NCI-H2171 treated with DMSO at 0.1 percent for 48 hours (cell line): ENCODE results near the gene CCDC170.
A peak's percentile ranks its signal among the peaks of the same experiment; 100 is the strongest.
"Not testable (repeated sequence)": the region's sequence is repeated elsewhere in the genome, so short reads cannot be mapped to it uniquely, and the experiment has no call there.

Source experiments
- DNase-seq: peaks from one replicate; lab custom pipeline; 2025; lab: John Stamatoyannopoulos, UW

CCDC170 gene

DNA sequence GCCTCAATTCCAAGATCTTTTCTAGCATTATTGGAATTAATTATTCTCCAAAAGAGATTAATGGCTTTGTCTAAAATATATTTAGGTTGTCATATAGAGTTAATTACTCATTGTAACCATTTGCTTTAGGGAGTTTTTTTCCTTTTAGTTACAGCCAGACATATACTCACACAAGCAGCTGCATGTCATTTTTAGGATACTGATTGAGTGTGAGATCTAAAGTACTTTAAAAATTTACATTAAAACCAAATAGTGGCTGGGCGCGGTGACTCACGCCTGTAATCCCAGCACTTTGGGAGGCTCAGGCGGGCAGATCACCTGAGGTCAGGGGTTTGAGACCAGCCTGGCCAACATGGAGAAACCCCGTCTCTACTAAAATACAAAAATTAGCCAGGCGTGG lies 51.1 kb downstream of the CCDC170 start:
- not testable (repeated sequence) for DNase-seq

DNA sequence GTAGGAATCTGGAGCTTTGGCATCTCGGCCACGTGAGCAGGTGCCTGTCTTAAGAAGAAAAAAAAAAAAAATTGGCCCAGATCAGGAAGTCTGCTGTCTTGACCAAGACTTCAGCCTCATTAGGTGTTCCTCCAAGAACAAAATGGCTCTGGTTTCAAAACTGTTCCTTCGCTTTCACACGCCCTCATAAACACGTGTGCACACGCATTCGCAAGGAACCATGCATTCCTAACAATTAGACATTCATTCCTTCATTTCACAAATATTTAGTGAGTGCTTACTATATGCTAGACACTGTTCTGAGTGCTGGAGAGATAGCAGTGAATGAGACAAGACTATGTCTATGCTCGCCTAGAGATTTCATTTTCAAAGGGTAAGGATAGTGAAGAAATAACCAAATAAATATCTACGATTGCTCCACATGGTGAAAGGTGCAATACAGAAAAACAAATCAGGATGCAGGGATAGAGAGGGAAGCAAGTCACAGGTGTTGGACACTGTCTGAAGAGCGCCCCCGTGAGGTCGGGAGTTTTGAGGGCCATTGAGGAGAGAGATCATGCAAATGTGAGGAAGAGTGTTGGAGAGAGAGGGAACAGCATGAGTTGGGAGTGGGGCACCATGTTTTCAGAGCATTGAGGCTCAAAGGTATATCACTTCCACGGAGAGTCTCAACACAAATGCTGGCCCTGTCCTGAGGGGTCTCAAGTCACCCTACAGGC lies 53.3 kb downstream of the CCDC170 start:
- DNase-seq = no peak

DNA sequence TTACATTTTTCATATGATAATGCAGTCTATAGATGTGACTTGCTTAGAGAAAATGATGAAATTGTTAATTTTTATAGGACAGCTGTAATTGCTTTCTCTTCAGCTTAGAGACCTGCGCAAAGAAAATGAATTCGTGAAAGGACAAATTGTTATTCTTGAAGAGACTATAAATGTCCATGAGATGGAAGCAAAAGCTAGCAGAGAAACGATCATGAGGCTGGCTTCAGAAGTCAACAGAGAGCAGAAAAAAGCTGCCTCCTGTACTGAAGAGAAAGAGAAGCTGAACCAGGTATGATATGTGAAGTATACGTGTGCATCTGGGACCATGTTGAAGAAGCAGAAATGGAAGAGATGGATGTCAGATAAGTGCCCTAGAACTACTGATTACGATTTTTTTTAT lies 54.4 kb downstream of the CCDC170 start:
- no peak for DNase-seq

DNA sequence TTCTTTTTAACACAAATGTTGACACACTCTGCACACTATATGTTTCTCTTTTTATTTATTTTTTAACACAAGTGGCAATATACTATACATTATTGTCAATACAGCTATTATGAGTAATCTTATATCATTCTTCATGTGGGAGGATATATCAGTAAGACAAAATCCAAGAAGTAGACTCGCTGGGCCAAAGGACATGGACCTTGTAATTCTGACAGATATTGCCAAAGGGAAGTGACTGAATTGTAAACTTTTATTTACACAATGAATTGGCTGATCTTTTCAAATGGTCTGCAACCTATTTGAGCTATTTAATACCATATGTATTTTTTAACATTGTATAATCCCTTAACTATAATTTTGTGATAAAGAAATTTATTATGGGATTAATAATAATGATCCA lies 56.0 kb downstream of the CCDC170 start:
- no peak for DNase-seq

DNA sequence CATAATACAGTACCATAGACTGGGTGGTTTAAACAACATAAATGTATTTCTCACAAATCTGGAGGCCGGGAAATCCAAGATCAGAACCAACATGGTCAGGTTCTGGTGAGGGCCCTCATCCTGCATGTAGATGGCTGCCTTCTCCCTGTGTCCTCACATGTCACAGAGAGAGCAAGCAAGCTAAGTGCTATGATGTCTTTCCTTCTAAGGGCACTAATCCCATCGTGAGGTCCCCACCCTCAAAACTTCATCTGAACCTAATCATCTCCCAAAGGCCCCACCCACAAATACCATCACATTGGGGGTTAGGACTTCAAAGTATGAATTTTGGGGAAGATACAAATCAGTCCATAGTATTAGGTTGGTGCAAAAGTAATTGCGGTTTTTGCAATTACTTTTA lies 56.8 kb downstream of the CCDC170 start:
- DNase-seq = no peak

DNA sequence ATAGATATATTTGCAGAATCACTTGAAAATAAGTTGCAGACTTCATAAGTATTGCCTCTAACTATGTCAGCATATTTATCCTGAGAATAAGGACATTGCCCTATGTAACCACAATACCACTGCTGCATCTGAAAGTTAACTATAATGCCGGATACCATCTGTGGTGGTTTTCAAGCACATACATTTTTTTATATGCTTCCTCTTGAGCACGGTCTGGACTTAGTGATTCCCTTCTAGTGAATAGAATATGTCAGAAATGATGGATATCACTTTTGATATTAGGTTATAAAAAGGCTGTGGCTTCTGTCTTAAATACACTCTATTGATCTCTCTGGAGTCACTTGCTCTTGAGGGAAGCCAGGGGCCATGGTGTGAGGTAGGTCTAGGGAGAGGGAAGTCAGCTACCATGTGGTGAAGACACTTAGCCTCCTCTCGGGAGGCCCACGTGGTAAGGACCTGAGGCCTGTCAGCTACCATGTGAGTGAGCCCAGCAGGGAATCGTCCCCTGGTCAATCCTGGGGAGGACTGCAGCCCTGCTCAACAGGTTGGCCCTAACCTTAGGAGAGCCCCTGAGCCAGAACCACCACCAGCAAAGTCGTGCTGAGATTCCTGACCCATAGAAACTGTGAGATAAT lies 57.5 kb downstream of the CCDC170 start:
- DNase-seq = no peak

DNA sequence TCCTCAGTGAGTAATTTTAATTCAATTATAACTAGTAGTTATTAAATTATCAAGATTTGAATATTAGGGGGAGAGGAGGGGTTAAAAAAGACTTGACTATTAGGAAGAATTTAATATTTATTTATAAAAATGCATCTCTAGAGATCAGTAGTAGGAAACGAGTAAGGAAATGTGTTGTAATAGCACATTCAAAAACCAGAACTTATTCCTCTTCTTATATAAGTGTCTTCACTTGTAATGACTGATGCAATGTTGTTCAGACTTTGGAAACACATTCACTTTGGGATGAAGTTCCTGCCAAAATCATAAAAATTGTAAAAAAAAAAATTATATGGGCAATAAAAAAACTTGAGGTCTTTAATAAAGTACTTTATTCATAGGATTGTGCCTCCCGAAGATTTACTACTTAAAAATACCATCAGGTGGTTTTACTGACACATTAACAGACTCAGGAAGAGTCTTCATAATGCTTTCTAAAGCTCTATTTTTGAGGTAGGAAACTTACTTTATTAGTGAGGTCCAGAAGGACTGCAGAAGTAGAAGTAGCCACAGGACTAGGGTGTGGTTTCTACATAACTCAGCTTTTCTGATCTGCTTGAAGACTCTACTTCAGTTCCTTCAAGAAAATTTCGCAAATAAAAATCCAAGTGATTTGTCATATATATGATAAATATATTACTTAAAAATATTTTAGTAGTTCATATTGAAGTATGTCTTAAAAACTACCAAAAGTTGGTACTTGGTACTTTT lies 59.8 kb downstream of the CCDC170 start:
- DNase-seq = no peak

DNA sequence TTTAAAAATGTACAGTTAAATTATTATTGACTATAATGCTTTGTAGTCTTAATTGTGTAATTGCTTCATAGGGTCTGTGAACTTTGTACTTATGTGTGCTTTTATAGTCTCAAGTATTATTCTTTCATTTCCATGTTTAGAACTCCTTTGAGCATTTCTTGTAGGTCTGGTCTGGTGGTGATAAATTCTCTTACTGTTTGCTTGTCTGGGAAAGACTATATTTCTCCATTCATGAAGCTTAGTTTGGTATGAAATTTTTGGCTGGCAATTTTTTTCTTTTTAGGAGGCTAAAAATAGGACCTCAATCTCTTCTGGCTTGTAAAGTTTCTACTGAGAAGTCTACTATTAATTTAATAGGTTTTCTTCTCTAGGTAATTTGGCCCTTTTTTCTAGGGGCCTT lies 67.4 kb downstream of the CCDC170 start:
- no peak for DNase-seq

DNA sequence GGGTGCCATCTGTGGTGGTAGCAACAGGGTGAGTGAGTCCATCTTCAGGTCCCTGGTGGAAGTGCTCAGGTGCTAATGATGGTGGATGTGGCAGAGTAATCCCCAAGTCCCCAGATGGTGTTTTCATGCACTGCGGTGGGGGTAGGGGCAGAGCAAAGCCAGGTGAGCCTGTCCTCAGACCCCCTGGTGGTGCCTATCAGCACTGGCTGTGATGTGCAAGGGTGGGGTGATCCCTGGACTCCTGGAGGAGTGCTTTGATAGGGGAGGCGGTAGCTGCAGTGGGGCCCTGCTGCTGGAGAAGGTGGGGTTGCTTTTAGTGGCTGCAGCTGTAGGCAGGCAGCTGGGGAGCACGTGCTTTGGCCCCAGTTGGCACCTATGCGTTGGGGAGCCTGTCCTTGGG lies 70.8 kb downstream of the CCDC170 start:
- DNase-seq = no peak

DNA sequence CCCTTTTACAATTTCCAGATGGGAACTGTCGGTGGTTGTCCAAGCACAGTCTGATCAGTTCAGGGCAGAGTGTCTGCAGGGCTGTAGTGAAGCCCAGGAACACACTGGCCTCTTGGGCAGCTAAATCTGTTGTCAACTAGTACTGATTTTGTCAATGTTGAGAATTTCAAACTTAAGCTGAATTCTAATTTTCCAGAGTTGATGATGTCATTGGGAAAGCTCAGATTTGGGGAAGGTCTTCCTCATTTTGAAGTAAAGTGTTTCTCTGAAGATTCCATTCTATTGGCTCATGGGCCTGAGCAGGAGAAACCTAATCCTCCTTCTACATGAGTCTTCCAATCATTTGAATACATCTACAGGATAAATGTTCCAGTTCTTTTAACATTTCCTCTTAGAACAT lies 72.1 kb downstream of the CCDC170 start:
- DNase-seq = no peak

DNA sequence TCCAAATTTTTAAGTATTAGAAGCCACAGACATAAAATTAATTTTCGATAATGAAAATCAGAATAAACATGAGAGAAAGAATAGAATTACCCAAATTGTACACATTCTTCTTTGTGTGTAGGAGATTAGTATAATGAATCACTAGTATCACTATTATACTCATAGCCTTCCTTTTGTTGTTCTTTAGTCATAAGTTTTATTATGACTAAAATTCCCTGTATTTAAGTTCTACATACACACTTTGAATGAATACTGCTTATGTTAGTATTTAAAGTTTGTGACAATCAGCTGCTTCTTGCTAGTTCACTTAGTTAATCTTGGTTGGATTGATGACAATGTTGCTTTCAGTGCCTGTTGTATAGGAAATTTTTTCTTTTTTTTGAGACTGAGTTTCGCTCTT lies 72.7 kb downstream of the CCDC170 start:
- no peak for DNase-seq

DNA sequence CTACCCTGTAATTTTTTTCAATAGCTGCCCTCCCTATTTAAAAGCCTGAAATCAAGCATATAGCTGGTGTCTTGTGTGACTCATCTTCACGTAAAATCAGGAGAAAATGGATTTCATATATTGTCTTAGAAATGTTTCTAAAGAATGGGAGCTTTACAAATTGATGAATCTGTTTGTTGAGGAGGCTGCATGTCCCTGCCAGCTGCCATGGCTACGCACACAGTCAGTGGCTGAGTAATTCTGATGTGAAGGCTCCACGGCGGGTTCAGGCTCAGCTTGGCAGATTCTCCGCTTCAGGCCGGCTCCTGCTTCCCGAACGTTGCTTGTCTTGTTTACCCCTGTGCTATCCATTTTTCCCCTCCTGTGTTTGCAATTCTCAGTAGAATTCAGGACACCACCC lies 82.8 kb downstream of the CCDC170 start:
- no peak for DNase-seq

DNA sequence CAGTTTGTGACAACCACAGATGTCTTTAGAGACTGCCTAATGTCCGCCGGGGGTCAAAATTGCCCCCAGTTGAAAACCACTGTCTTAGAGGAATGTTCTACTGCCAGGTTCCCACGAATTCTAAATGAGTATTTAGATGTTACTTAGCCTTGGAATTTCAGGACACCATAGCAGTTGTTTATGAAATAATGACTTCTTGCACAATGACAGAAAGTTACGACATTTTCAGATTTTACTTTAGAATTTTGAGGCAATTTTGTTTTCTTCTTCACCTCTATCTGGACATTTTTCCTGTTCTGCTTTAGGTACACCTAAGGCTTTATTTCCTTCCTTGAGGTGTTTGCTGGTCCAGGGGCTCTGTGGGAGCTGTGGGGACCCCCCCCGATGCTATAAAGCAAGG lies 83.4 kb downstream of the CCDC170 start:
- no peak for DNase-seq

DNA sequence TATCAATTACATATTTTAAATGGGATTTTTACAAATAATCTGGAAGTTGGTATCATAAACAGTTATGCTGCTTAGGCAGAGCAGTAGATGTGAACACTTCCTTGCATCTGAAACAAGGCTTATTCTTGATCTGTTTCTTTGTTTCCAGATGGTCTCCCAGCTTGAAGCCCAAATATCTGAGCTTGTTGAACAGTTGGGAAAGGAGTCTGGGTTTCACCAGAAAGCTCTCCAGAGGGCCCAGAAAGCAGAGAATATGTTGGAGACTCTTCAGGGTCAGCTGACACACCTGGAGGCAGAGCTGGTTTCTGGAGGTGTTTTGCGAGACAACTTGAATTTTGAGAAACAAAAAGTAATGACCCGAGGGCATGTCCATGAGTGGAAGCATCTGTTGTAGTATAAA lies 91.9 kb downstream of the CCDC170 start:
- DNase-seq = peak; percentile 41

DNA sequence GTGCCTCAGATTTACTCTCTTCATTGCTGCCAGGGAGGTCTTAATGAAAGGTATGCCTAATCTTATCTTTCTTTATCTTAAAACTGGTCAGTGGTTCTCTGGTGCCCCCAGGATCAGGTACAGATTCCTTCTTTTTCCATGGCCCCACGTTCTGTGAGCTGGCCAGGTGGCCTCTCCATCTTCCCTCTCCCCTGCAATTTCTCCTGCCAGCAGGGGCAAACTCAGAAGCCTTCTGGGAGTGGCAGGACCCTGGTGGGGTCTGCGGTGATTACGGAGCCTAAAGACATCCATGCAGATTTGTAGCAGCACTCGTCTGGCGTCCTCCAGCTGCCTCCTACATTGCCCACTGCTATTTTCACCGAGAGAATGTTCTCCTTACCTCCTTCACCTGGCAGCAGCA lies 95.8 kb downstream of the CCDC170 start:
- no peak for DNase-seq

DNA sequence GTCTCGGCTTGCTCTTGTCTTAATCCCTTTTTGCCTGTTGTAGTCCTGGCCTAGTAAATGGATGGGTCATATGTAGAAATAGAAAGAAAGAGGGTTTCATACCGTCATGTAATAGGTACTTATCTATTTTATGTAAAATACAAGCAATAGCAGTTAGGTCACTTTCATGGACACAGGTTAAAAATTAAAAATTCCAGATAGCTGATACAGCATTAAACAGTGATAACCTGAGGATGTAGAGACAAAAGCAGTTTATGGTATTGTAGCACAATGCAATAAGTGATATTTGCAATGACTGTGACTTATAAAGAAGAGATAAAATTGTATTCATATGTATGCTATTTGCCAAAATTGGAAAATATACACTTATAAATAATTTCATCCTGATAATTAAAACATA lies 96.9 kb downstream of the CCDC170 start:
- DNase-seq = no peak

DNA sequence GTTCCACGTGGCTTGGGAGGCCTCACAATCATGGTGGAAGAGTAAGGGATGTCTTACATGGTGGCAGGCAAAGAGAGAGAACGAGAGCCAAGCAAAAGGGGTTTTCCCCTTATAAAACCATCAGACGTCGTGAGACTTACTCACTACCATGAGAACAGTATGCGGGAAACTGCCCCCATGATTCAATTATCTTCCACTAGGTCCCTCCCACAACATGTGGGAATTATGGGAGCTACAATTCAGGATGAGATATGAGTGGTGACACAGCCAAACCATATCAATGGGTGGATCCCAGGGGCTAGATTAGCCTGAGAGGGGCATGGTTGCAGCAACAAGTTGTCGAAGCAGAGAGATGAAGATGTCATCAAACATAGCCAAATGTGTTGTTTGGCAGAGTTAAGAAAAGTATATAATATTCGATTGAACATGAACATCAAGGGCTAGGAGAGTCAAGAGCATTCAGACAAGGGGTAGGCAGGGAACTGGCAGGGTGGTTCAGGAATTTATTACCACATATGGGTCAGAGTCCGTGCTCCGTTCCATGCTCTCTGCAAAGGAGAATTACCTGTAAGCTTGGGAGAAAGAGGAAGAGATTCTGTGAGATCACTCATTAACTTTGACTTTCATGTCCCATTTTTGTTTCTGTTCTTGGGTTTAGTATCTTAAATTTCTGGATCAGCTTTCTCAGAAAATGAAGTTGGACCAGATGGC lies 98.8 kb downstream of the CCDC170 start:
- DNase-seq = no peak

DNA sequence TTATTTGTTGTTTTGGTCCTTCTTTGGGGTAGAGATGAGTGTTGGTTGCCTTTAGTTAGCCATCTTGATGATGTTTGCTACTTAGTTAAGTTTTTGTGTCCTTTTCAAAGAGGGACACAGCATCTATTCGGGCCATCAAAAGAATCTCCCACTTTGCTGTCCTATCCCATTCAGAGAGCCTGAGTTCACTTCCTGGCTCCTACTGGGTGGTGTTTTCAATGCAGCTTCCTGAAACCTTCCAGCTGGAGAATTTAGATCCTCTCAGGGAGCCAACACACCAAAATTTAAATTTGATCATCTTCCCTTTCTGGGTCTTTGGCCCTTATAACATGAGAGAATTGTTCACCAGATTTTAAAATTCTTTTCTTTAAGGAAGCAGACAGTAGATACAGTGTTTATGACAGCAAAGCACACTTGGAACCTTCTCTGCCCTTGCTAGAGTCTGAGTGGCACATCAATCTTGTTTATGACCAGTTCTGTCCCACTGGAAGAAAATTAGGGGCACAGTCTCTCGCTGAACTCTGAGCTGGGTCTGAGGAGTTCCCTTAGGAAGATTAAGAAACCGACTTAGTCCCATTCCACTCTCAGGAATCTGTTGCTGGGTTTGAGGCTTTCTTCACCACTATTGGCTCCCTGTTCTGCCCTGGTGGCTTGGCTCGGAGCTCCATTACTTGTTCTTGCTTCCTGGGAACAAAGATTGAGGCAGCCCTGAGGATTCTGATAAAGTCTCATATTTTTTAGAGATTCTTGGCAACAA lies 115.5 kb downstream of the CCDC170 start:
- no peak for DNase-seq

DNA sequence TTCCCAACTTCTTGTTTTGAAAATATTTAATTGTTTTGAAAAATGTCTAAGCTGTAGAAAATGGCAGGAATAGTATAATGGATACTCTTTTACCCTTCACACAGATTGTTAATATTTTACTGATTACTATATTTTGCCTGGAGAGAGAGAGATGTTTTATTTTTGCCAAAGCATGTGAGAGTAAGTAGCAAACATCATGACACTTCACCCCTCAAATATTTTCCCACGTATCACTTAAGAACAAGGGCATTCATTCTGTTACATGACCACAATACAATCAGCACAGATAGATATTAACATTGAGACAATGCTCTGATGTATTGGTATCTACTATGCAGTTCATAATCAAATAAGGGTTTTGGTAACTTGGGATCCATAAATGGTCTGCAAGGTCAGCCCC lies 116.5 kb downstream of the CCDC170 start:
- DNase-seq = no peak

DNA sequence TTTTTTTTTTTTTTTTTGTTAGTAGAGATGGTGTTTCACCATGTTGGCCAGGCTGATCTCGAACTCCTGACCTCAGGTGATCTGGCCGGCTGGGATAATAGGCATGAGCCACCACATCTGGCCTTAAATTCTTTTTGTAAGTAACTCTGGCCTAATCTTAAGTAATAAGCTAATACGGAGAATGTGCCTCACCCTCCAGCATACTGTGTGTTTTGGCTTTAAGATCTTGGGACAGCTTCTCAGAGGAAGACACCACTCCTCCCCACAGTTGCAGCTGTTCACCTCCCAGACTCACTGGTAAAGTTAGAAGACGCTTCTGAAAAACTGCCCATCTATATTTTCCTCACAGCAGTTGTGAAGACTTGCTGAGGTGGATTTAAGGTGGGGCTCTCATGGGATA lies 120.8 kb downstream of the CCDC170 start:
- DNase-seq = no peak

DNA sequence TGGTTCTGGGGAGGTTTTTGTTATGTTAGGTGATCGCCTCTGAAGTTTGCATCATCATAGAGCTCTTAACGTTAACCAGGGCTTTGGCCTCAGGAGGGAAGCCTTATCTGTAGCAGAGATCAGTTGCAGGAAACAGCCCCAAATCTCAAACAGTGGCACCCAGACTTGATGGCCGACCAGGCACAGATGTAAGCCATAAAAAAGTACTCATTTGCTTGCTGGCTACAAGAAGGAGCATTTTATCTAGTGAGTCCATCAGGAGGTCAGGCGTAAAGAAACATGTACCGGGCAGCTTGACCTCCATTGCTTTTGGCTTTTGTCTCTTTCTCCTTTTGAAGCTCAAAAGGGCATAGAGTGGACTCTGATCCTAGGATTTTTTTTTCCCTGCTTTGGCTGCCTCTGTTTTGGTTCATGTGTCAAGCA lies 122.3 kb downstream of the CCDC170 start:
- no peak for DNase-seq

DNA sequence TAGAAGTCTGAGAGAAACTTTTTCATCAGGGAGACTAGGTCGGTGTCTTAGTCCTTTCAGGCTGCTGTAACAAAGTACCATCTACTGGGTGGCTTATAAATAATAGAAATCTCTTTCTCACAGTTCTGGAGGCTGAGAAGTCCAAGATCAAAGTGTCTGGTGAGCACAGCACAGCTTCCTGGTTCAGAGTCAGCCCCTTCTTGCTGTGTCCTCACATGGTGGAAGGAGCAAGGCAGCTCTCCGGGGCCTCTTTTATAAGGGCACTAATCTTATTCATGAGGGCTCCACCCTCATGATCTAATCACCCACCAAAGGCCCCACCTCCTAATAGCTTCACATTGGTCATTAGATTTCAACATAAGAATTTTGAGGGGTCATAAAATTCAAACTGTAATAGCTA lies 122.8 kb downstream of the CCDC170 start:
- DNase-seq = no peak
